ENCODE results near the gene ANXA4.

Gene ANXA4

GRCh38 chr2:69777786-69778105 lies 35.8 kb downstream of the ANXA4 start:
- TF ChIP-seq TCF12 (IDR thresholded peaks at IDR 0.05; ENCODE audit: low read depth) (no peak), TEAD4 (IDR thresholded peaks at IDR 0.05) (no peak), ZBTB7A (IDR thresholded peaks at IDR 0.05; ENCODE audit: low read depth) (no peak), MAX (IDR thresholded peaks at IDR 0.05) (no peak), EGR1 (IDR thresholded peaks at IDR 0.05) (no peak), REST (IDR thresholded peaks at IDR 0.05; ENCODE audit: low read depth) (no peak), RAD21 (IDR thresholded peaks at IDR 0.05; ENCODE audit: low read depth) (no peak), NFIC (IDR thresholded peaks at IDR 0.05) (no peak), TAF1 (IDR thresholded peaks at IDR 0.05; ENCODE audit: low read depth) (no peak), CEBPB (IDR thresholded peaks at IDR 0.05) (no peak), YY1 (IDR thresholded peaks at IDR 0.05; ENCODE audit: low read depth) (no peak), USF1 (IDR thresholded peaks at IDR 0.05) (no peak), CREB1 (IDR thresholded peaks at IDR 0.05; ENCODE audit: low read depth) (no peak), FOXM1 (IDR thresholded peaks at IDR 0.05; ENCODE audit: borderline replicate concordance, low read depth) (no peak), EP300 (IDR thresholded peaks at IDR 0.05; ENCODE audit: borderline replicate concordance) (no peak)

GRCh38 chr2:69779258-69780001 lies 37.5 kb downstream of the ANXA4 start:
- TF ChIP-seq EGR1 (IDR thresholded peaks at IDR 0.05) (no peak), TAF1 (IDR thresholded peaks at IDR 0.05; ENCODE audit: low read depth) (no peak), ZBTB7A (IDR thresholded peaks at IDR 0.05; ENCODE audit: low read depth) (no peak), RAD21 (IDR thresholded peaks at IDR 0.05; ENCODE audit: low read depth) (no peak), TCF12 (IDR thresholded peaks at IDR 0.05; ENCODE audit: low read depth) (no peak), CREB1 (IDR thresholded peaks at IDR 0.05; ENCODE audit: low read depth) (no peak), USF1 (IDR thresholded peaks at IDR 0.05) (no peak), YY1 (IDR thresholded peaks at IDR 0.05; ENCODE audit: low read depth) (no peak), MAX (IDR thresholded peaks at IDR 0.05) (no peak), REST (IDR thresholded peaks at IDR 0.05; ENCODE audit: low read depth) (no peak), FOXM1 (IDR thresholded peaks at IDR 0.05; ENCODE audit: borderline replicate concordance, low read depth) (no peak), CEBPB (IDR thresholded peaks at IDR 0.05) (no peak), TEAD4 (IDR thresholded peaks at IDR 0.05) (no peak)

- TF ChIP-seq EGR1 (IDR thresholded peaks at IDR 0.05) = no peak
- TF ChIP-seq TAF1 (IDR thresholded peaks at IDR 0.05; ENCODE audit: low read depth) = no peak
- no peak for TF ChIP-seq ZBTB7A (IDR thresholded peaks at IDR 0.05; ENCODE audit: low read depth)
- no peak for TF ChIP-seq TCF12 (IDR thresholded peaks at IDR 0.05; ENCODE audit: low read depth)
- TF ChIP-seq TEAD4 (IDR thresholded peaks at IDR 0.05) = no peak
- no peak for TF ChIP-seq YY1 (IDR thresholded peaks at IDR 0.05; ENCODE audit: low read depth)
- no peak for TF ChIP-seq NFIC (IDR thresholded peaks at IDR 0.05)
- no peak for TF ChIP-seq REST (IDR thresholded peaks at IDR 0.05; ENCODE audit: low read depth)
- TF ChIP-seq CEBPB (IDR thresholded peaks at IDR 0.05) = no peak
- no peak for TF ChIP-seq MAX (IDR thresholded peaks at IDR 0.05)
- TF ChIP-seq USF1 (IDR thresholded peaks at IDR 0.05) = no peak
- TF ChIP-seq FOXM1 (IDR thresholded peaks at IDR 0.05; ENCODE audit: borderline replicate concordance, low read depth) = no peak
Observed at GRCh38 chr2:69780921-69781320, 39.0 kb downstream of the ANXA4 start.

Measured in Ishikawa (cell line).